ENCODE measurements around the gene MADCAM1. TPM values are rescaled to one million over a fixed set of nuclear protein-coding genes. Genes with fewer than 3 reads are reported as not detected.

Gene MADCAM1
- total RNA-seq, 1 donor from 2014 or later, result 0.37 TPM

DNA sequence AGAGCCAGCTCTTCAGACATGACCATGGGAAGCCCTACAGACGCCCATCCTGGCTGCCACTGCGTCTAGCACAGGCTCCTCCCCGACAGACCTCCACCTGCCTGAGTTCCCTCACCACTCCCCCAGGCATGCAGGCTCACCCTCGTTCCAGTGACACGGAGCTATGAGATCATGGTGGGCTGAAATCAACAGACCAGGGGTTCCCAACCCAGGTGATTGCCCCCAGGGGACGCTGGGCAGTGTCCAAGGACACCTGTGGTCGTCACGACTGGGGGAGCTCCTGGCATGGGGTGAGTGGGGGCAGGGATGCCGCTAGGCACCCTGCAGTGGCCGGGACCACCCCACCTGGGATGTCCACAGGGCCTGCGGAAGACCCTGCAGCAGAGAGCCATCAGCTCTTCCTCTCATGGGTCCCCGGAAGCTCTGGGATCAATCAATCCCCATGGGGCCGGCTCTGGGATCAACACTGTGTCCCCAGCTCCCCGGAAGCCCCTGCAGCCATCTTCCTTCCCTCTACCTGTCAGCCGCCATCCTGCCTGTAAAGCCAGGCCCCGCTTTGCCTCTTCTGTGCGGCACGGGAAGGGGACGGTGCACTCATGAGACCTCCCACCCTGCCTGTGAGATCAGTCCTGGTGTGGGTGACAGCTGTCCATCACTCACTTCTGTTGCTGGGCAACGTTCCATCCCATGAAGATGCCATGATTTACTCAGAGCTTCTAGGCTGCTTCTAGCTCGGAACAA, 12.8 kb upstream of the MADCAM1 start:
- DNase-seq (no peak), ATAC-seq (no peak)
- intact Hi-C loops (cut with micrococcal nuclease), result no loop called here

DNA sequence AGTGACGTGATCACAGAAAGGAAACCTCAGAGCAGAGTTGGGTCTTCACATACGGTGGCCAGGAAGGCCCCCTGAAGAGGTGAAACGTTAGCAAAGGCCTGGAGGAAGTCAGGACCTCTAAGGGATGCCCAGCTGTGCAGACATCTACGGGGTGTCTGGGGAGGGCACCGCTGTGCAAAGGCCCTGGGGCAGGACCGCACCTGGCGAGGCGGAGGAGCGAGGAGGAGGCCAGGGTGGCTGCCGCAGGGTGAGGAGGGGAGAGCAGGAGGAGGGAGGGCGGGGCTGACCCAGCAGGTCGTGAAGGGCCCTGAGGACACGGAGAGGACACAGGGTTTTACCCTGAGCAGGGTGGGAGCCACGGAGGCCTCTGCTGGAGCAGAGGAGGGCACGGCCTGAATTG, 11.8 kb upstream of the MADCAM1 start:
- ATAC-seq, result no peak
- DNase-seq, result no peak
- intact Hi-C loops (cut with micrococcal nuclease), result no loop called here

- peak; percentile 30 for DNase-seq
- intact Hi-C loops (cut with micrococcal nuclease), result no loop called here
- ATAC-seq, result no peak
Measured at GRCh38 chr19:485077-485476, 11.2 kb upstream of the MADCAM1 start.

DNA sequence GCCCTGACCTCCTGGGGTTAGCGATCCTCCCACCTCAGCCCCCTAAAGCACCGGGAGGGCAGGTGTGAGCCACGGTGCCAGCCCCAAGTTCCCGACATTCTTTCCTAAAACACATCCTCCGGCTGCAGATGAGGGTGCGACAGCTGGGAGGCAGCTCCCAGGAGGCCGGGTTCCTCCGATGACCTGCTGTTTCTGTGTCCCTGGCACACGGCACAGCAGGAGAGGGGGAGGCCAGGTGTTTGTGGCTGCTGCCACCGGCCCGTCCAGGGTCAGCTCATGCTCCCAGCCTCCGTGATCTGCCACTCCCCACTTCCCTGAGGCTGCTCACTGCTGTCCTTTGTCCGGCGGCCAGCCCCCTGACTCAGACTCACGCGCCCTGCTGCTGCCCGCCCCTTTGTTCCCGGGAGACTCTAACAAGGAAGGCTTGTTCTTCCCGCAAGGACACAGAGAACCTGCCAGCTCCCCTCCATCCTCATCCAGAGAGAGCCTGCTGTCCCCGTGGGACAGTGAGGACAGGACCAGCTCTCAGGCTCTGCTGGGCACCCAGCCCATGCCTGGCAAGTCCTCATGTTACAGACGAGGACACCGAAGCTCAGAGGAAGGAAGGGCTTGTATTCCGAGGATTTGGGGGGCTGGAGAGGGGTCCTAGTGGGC, 10.6 kb upstream of the MADCAM1 start:
- ATAC-seq, result peak; percentile 2
- intact Hi-C loops (cut with micrococcal nuclease), result no loop called here
- DNase-seq, result peak; percentile 75

DNA sequence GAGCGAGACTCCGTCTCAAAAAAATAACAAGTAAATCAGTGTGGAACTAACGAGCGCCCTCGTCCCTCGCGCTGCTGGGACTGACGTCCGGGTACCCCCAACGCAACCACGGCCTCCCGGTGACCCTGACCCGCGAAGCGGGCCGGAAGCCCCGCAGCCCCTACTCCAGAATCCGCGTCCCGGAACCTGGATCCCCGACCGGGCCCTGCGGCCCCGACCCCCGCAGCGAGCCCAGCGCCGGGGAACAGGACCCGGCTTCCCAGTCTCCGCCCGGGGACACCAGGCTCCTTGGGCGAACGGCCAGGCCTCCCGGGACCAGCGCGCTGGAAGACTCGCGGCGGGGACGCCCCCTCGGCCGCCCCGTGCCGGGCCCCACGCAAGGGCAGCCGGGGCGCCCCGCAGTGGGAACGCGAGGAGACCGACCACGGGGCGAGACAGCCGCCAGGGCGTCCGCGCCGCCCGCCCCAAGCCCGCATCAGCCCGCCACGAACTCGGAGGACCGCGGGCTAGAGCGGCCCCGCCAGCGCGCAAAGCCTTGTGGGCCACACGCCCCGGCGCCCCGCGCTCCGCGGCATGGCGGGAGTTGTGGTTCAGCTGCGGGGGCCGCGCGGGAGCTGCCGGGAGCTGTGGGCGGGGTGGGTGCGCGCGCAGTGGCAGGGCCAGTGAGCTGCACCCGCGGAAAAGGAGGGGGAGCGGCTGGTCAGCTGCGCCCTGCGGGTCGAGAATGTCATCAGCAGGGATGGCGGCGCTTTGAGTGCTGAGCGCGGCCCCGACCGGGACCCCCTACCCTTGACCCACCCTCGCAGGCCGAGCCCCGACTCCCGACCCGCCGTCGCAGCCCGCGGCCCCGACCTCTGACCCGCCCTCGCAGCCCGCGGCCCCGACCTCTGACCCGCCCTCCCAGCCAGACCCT, 7.5 kb upstream of the MADCAM1 start:
- DNase-seq, result peak; percentile 99
- ATAC-seq, result peak; percentile 96
- intact Hi-C loops (cut with micrococcal nuclease), result no loop called here

GRCh38 chr19:489418-490196, 6.7 kb upstream of the MADCAM1 start:
- DNase-seq, result peak; percentile 61
- ATAC-seq, result peak; percentile 52
- intact Hi-C loops (cut with micrococcal nuclease), result no loop called here

DNA sequence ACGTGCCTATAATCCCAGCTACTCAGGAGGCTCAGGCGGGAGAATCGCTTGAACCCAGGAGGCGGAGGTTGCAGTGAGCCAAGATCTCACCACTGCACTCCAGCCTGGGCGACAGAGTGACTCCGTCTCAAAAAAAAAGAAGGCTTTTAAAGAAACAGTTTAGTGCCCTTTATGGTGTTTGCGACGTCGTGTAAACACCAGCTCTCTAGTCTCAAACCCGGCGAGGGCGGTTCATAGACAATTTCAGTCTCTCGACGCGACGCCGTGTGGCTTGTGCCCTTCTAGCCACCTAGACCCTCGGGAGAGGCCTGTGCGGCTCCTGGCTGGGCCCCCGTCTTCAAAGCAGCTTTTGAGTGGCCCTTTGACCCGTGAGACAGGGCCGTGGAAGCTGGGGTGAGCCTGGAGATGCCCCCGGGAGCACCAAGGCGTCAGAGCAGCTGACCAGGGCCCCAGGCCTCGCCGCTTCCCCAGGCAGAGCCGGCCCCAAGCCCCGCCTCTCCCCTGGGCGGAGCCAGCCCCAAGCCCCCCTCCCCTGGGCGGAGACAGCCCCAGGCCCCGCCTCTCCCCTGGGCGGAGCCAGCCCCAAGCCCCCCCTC, 5.0 kb upstream of the MADCAM1 start:
- intact Hi-C loops (cut with micrococcal nuclease), result no loop called here
- DNase-seq (no peak), ATAC-seq (no peak)

- intact Hi-C loops (cut with micrococcal nuclease), result no loop called here
- ATAC-seq, result no peak
- DNase-seq, result no peak
Measured at GRCh38 chr19:492091-492531, 4.2 kb upstream of the MADCAM1 start.

DNA sequence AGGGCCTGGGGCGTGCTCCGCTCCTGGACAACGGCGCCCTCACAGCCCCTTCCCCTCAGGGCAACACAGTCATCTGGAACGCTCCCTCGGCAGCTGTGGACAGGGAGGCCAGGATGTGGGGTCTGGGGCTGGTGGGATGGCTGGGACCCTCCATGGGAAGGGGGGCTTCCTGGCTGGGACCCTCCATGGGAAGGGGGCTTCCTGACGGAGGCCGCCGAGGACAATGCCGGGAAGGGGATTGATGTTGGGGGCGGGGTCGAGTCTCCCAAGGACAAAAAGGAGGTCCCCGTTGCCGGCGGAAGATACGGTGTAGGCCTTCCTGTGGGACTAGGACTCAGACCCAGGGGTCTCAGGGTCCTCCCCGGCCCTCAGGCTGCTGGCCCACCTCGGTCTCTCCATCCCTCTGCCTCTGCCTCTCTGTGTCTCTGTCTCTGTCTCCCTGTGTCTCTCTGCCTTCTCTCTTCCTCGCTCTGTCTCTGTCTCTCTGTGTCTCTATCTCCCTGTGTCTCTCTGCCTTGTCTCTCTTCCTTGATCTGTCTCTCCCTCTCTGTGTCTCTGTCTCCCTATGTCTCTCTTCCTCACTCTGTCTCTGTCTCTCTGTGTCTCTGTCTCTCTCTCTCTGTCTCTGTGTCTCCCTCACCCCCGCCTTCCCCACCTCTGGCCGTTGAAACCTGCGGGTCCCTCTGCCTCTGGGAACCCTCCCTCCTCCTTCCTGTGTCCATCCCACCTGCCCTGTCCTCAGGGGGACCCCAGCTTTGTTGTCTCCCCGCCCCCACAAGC, 2.7 kb upstream of the MADCAM1 start:
- no peak for ATAC-seq
- intact Hi-C loops (cut with micrococcal nuclease), result no loop called here
- DNase-seq, result no peak

- DNase-seq, result no peak
- ATAC-seq, result no peak
- intact Hi-C loops (cut with micrococcal nuclease), result no loop called here
Measured at GRCh38 chr19:494171-495080, 1.9 kb upstream of the MADCAM1 start.

GRCh38 chr19:495081-495401, 1.2 kb upstream of the MADCAM1 start:
- ATAC-seq (no peak), DNase-seq (no peak)
- intact Hi-C loops (cut with micrococcal nuclease), result no loop called here

GRCh38 chr19:495402-496111, 729 bp upstream of the MADCAM1 start:
- DNase-seq, result no peak
- intact Hi-C loops (cut with micrococcal nuclease), result no loop called here
- no peak for ATAC-seq

GRCh38 chr19:496986-497385, 700 bp downstream of the MADCAM1 start:
- no peak for DNase-seq
- intact Hi-C loops (cut with micrococcal nuclease), result no loop called here
- no peak for ATAC-seq

GRCh38 chr19:497491-497868, 1.2 kb downstream of the MADCAM1 start:
- ATAC-seq (no peak), DNase-seq (no peak)
- intact Hi-C loops (cut with micrococcal nuclease), result no loop called here

DNA sequence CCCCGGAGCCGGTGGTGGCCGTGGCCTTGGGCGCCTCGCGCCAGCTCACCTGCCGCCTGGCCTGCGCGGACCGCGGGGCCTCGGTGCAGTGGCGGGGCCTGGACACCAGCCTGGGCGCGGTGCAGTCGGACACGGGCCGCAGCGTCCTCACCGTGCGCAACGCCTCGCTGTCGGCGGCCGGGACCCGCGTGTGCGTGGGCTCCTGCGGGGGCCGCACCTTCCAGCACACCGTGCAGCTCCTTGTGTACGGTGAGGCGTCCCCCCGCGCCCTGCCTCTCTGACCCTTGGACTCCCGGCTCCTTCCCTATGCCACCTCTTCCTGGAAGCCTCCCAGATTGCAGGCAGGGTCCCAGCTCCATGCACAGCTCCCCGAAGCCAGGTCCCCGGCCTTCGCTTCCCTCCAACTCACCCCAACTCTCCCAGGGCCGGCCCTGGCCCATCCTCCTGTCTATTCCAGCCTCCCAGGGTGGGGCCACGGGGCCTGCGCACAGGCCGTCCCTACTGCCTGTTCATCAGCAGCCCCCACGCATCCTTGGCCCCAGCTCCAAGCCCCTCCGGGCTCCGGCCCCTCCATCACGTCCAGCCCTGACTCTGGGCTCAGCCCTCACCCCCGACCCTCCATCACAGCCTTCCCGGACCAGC, 1.7 kb downstream of the MADCAM1 start:
- DNase-seq, result no peak
- intact Hi-C loops (cut with micrococcal nuclease), result no loop called here
- no peak for ATAC-seq

DNA sequence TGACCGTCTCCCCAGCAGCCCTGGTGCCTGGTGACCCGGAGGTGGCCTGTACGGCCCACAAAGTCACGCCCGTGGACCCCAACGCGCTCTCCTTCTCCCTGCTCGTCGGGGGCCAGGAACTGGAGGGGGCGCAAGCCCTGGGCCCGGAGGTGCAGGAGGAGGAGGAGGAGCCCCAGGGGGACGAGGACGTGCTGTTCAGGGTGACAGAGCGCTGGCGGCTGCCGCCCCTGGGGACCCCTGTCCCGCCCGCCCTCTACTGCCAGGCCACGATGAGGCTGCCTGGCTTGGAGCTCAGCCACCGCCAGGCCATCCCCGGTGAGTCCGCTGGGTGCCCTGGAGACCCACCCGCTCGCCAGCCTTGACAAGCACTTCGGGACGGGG, 2.2 kb downstream of the MADCAM1 start:
- intact Hi-C loops (cut with micrococcal nuclease), result no loop called here
- ATAC-seq (no peak), DNase-seq (no peak)

Measured in left ventricle myocardium superior (tissue), 1 donor.